ENCODE results near the gene HMG20A.

HMG20A gene

GRCh38 chr15:77503764-77504163 lies 83.1 kb downstream of the HMG20A start:
- DNase-seq: no peak

GRCh38 chr15:77504306-77504705 lies 83.6 kb downstream of the HMG20A start:
- no peak for DNase-seq

GRCh38 chr15:77504871-77505270 lies 84.2 kb downstream of the HMG20A start:
- DNase-seq: no peak

- DNase-seq: no peak
Observed at GRCh38 chr15:77505556-77505955, 84.9 kb downstream of the HMG20A start.

- no peak for DNase-seq
Observed at GRCh38 chr15:77506311-77507142, 85.8 kb downstream of the HMG20A start.

GRCh38 chr15:77507143-77507897 lies 86.6 kb downstream of the HMG20A start:
- DNase-seq: no peak

GRCh38 chr15:77507911-77508310 lies 87.2 kb downstream of the HMG20A start:
- DNase-seq: no peak

- no peak for DNase-seq
Observed at GRCh38 chr15:77508541-77509243, 88.0 kb downstream of the HMG20A start.

- no peak for DNase-seq
Observed at GRCh38 chr15:77510066-77511057, 89.7 kb downstream of the HMG20A start.

GRCh38 chr15:77511869-77512268 lies 91.2 kb downstream of the HMG20A start:
- DNase-seq: no peak

- no peak for DNase-seq
Observed at GRCh38 chr15:77513226-77513625, 92.5 kb downstream of the HMG20A start.

- no peak for DNase-seq
Observed at GRCh38 chr15:77514641-77515402, 94.1 kb downstream of the HMG20A start.

- DNase-seq: no peak
Observed at GRCh38 chr15:77515613-77516012, 94.9 kb downstream of the HMG20A start.

- DNase-seq: no peak
Observed at GRCh38 chr15:77516076-77516475, 95.4 kb downstream of the HMG20A start.

- no peak for DNase-seq
Observed at GRCh38 chr15:77516786-77517185, 96.1 kb downstream of the HMG20A start.

GRCh38 chr15:77517579-77517978 lies 96.9 kb downstream of the HMG20A start:
- no peak for DNase-seq

GRCh38 chr15:77518458-77518857 lies 97.8 kb downstream of the HMG20A start:
- DNase-seq: no peak

- no peak for DNase-seq
Observed at GRCh38 chr15:77519540-77519939, 98.9 kb downstream of the HMG20A start.

GRCh38 chr15:77521206-77521605 lies 100.5 kb downstream of the HMG20A start:
- DNase-seq: no peak

- no peak for DNase-seq
Observed at GRCh38 chr15:77525400-77525811, 104.7 kb downstream of the HMG20A start.

GRCh38 chr15:77525907-77526594 lies 105.4 kb downstream of the HMG20A start:
- DNase-seq: no peak
